ENCODE data around the gene DLG1. TPM values are rescaled to one million over a fixed set of nuclear protein-coding genes. Genes with fewer than 3 reads are reported as not detected.

DLG1 gene
- total RNA-seq, 4 donors from 2014 or later, result 71.4 to 90.4 (median 80.9) TPM

DNA sequence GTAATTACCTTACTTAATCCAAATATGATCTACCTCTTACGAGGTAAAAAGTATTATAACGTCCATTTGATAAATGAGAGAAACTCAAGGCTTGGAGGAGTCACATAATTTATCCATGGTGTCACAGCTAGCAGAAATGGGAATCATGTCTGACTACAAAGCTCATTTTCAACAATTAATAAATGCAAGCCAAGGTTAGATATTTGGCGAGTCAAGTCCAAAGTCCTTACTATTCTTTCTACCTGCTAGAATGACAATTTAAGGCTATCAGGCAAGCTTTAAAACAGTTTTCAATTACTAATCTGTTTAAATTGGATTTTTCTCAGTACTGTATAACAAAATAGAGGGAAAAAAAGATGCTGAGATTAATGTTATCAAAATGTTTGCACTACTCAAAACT lies 68.6 kb downstream of the DLG1 start:
- no peaks in the 10 kb centered on the region for H3K27me3 ChIP-seq
- H3K4me1 ChIP-seq, result peaks cover 0 to 26% (median 0%) of the 10 kb centered on the region in 3 donors
- no peaks in the 10 kb centered on the region for H3K36me3 ChIP-seq
- no peak overlapping the region for H3K27ac ChIP-seq
- H3K9me3 ChIP-seq, result no peaks in the 10 kb centered on the region
- ATAC-seq, result no peak
- TF ChIP-seq POLR2A (IDR thresholded peaks at IDR 0.05), result no peak
- no peak for TF ChIP-seq POLR2AphosphoS5 (IDR thresholded peaks at IDR 0.05)
- TF ChIP-seq, protein P1, sequence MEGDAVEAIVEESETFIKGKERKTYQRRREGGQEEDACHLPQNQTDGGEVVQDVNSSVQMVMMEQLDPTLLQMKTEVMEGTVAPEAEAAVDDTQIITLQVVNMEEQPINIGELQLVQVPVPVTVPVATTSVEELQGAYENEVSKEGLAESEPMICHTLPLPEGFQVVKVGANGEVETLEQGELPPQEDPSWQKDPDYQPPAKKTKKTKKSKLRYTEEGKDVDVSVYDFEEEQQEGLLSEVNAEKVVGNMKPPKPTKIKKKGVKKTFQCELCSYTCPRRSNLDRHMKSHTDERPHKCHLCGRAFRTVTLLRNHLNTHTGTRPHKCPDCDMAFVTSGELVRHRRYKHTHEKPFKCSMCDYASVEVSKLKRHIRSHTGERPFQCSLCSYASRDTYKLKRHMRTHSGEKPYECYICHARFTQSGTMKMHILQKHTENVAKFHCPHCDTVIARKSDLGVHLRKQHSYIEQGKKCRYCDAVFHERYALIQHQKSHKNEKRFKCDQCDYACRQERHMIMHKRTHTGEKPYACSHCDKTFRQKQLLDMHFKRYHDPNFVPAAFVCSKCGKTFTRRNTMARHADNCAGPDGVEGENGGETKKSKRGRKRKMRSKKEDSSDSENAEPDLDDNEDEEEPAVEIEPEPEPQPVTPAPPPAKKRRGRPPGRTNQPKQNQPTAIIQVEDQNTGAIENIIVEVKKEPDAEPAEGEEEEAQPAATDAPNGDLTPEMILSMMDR (IDR thresholded peaks at IDR 0.05), result no peak
- TF ChIP-seq EP300 (IDR thresholded peaks at IDR 0.05), result no peak
- no peak overlapping the region for H3K4me3 ChIP-seq
- 76 to 85% methylated on average over 3 of the region's 3 CpGs for WGBS, 2 donors (ENCODE audit: low coverage in 1 of 2)

DNA sequence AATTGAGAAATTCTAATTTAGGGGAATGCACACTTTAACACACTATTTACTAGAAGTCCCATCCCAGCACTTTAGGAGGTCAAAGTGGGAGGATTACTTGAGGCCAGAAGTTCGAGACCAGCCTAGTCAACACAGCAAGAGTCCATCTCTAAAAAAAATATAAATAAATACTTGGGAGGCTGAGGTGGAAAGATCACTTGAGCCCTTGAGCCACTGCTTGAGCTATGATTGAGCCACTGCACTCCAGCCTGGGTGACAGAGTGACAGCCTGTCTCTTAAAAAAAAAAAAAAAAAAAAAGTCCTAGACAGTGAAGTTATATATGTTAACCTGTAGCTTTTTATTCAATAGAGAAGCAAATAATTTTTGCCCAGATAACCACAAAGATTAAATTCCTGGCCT lies 69.2 kb downstream of the DLG1 start:
- WGBS, 2 donors (ENCODE audit: low coverage in 1 of 2), result 100% methylated on average over 1 of the region's 1 CpG
- H3K4me3 ChIP-seq, result no peak overlapping the region
- H3K27me3 ChIP-seq, result no peaks in the 10 kb centered on the region
- H3K4me1 ChIP-seq, result peaks cover 0 to 26% (median 0%) of the 10 kb centered on the region in 3 donors
- no peak for ATAC-seq
- no peaks in the 10 kb centered on the region for H3K9me3 ChIP-seq
- TF ChIP-seq, protein P1 (IDR thresholded peaks at IDR 0.05), result no peak
- TF ChIP-seq EP300 (IDR thresholded peaks at IDR 0.05) (no peak), POLR2A (IDR thresholded peaks at IDR 0.05) (no peak), POLR2AphosphoS5 (IDR thresholded peaks at IDR 0.05) (no peak)
- H3K36me3 ChIP-seq, result no peaks in the 10 kb centered on the region
- H3K27ac ChIP-seq, result no peak overlapping the region

DNA sequence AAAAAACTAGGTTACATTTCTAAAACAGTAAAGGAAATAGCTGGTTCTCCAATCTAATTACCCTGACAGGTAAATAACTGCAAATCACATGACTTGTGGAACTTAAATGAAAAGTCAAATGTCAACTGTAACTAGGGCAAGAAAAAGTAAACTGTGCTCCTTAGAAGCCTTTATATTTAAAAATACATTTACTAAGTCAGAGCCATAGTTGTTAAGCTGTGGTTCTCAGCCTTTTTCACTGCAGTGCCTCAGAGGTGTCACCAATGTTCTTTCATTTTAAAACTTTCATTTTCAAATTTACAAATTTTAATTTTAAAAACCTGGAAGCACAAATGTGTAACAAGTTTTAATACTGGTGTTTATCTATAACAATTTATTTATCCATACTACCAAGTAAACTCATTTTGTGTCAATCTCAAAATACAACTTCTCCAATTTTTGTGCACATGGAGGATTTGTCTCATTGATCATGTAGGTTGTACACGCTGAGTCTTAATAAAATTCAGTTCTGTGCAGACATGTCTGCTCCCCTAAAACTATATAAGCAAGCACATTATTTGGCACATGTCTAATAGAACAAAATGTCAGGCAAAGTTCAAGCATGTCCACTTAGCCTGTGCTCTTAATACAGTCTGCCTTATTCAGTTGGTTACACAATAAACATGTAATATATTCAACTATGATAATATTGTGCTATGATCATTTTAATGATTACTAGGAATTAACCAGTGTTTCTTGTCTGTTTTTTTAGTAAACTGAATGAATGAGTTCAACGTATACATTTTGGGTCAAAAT lies 70.4 kb downstream of the DLG1 start:
- Histone ChIP-seq H3K36me3 (no peaks in the 10 kb centered on the region), H3K4me3 (no peak overlapping the region), H3K27ac (no peak overlapping the region), H3K27me3 (no peaks in the 10 kb centered on the region), H3K9me3 (no peaks in the 10 kb centered on the region), H3K4me1 (peaks cover 0 to 32% (median 0%) of the 10 kb centered on the region in 3 donors)
- WGBS, 2 donors (ENCODE audit: low coverage in 1 of 2), result 88 to 96% methylated on average over 2 of the region's 2 CpGs
- TF ChIP-seq POLR2AphosphoS5 (IDR thresholded peaks at IDR 0.05) (no peak), EP300 (IDR thresholded peaks at IDR 0.05) (no peak)
- ATAC-seq, result no peak

DNA sequence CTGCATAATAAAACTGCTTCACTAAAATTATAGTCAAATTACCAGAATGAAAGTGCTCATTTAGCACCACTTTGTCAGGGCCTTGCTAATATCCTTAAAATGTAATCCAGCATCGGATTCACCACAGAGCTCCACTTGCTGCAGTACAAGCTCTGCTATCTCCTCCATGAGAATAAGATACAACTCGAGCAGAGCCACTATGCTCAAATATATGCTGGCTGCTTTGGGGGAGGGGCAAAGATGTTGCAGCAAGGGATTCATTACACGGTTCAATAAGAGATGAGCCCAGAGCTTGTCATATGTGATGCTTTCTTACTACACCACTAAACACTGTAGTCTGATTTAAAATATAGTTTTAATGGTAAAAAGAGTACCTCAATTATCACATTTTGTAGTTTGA lies 72.2 kb downstream of the DLG1 start:
- 39 to 54% methylated on average over 2 to 3 of the region's 3 CpGs for WGBS, 2 donors (ENCODE audit: low coverage in 1 of 2)
- H3K36me3 ChIP-seq, result no peaks in the 10 kb centered on the region
- no peaks in the 10 kb centered on the region for H3K27me3 ChIP-seq
- no peak overlapping the region for H3K27ac ChIP-seq
- no peaks in the 10 kb centered on the region for H3K9me3 ChIP-seq
- no peak overlapping the region for H3K4me3 ChIP-seq
- no peak for TF ChIP-seq POLR2A (IDR thresholded peaks at IDR 0.05)
- TF ChIP-seq, protein P1 (IDR thresholded peaks at IDR 0.05), result no peak
- ATAC-seq, result no peak
- peaks cover 3 to 50% (median 4%) of the 10 kb centered on the region in 3 donors for H3K4me1 ChIP-seq

DNA sequence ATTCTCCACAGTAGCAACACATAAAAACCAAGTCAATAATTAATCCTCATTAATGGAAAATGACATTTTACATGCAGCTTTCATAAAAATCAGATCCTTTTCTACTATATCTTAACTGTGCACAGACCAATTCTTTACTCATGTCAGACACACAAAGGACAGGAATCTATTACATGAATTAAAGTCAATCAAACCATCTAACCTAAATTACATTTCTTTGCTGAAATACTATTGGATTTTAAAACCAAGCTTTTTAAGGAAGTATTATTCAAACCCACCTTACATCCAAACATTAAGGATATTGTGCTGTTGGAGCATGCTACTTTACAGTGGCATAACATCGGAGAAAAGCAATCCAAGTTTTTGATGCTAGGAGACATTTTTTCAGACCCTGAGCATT lies 72.8 kb downstream of the DLG1 start:
- no peak overlapping the region for H3K27ac ChIP-seq
- ATAC-seq, result no peak
- TF ChIP-seq EP300 (IDR thresholded peaks at IDR 0.05) (no peak), POLR2A (IDR thresholded peaks at IDR 0.05) (no peak), POLR2AphosphoS5 (IDR thresholded peaks at IDR 0.05) (no peak)
- TF ChIP-seq, protein P1 (IDR thresholded peaks at IDR 0.05), result no peak
- H3K27me3 ChIP-seq, result no peaks in the 10 kb centered on the region
- H3K4me3 ChIP-seq, result no peak overlapping the region
- peaks cover 3 to 54% (median 4%) of the 10 kb centered on the region in 3 donors for H3K4me1 ChIP-seq
- H3K9me3 ChIP-seq, result no peaks in the 10 kb centered on the region
- no peaks in the 10 kb centered on the region for H3K36me3 ChIP-seq
- 74 to 92% methylated on average over 1 of the region's 1 CpG for WGBS, 2 donors (ENCODE audit: low coverage in 1 of 2)
